ENCODE data around the gene DMD.

Gene DMD

DNA sequence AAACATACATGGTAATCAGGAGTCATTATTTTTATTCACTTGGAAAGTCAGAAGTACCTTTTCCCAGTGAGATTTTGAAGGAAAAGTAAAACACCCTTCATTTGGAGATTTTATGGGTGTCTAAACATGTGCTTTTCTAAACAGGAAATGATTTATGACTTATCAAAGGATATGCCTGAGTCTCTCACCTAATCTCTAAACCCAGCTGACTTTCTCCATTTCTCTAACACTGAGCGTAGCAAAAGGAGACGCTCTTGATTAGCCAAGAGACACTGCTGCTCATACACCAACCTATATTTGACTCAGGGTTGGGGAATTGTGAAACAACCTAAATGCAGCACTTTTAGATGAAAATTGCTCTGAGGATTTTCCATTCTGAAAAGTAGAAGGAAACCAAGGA lies 1671.0 kb downstream of the DMD start:
- Histone ChIP-seq H3K36me3 (ENCODE audit: control insufficient read depth, insufficient read depth, low read length) (no peaks in the 10 kb centered on the region), H3K27me3 (replicated peaks; ENCODE audit: control insufficient read depth, insufficient read depth, low read length, poor library complexity, severe bottlenecking) (no peaks in the 10 kb centered on the region), H3K4me1 (ENCODE audit: control insufficient read depth, insufficient read depth, low read length, poor library complexity, severe bottlenecking) (no peaks in the 10 kb centered on the region), H3K9me3 (ENCODE audit: control insufficient read depth, low read length) (no peaks in the 10 kb centered on the region), H3K4me3 (ENCODE audit: insufficient read depth, low read depth, low read length, poor library complexity, severe bottlenecking) (no peak overlapping the region), H3K27ac (ENCODE audit: insufficient read depth, low read length, poor library complexity, severe bottlenecking) (no peak overlapping the region)
- DNase-seq = no peak

GRCh38 chrX:31527455-31528126 lies 1683.8 kb downstream of the DMD start:
- no peaks in the 10 kb centered on the region for H3K9me3 ChIP-seq (ENCODE audit: control insufficient read depth, low read length)
- H3K27me3 ChIP-seq (replicated peaks; ENCODE audit: control insufficient read depth, insufficient read depth, low read length, poor library complexity, severe bottlenecking) = no peaks in the 10 kb centered on the region
- no peak for DNase-seq
- H3K4me1 ChIP-seq (ENCODE audit: control insufficient read depth, insufficient read depth, low read length, poor library complexity, severe bottlenecking) = no peaks in the 10 kb centered on the region
- no peak overlapping the region for H3K27ac ChIP-seq (ENCODE audit: insufficient read depth, low read length, poor library complexity, severe bottlenecking)
- no peaks in the 10 kb centered on the region for H3K36me3 ChIP-seq (ENCODE audit: control insufficient read depth, insufficient read depth, low read length)
- H3K4me3 ChIP-seq (ENCODE audit: insufficient read depth, low read depth, low read length, poor library complexity, severe bottlenecking) = no peak overlapping the region

GRCh38 chrX:31523884-31524536 lies 1687.3 kb downstream of the DMD start:
- Histone ChIP-seq H3K27me3 (replicated peaks; ENCODE audit: control insufficient read depth, insufficient read depth, low read length, poor library complexity, severe bottlenecking) (no peaks in the 10 kb centered on the region), H3K9me3 (ENCODE audit: control insufficient read depth, low read length) (no peaks in the 10 kb centered on the region), H3K4me1 (ENCODE audit: control insufficient read depth, insufficient read depth, low read length, poor library complexity, severe bottlenecking) (no peaks in the 10 kb centered on the region), H3K36me3 (ENCODE audit: control insufficient read depth, insufficient read depth, low read length) (no peaks in the 10 kb centered on the region), H3K27ac (ENCODE audit: insufficient read depth, low read length, poor library complexity, severe bottlenecking) (no peak overlapping the region), H3K4me3 (ENCODE audit: insufficient read depth, low read depth, low read length, poor library complexity, severe bottlenecking) (no peak overlapping the region)
- no peak for DNase-seq

- Histone ChIP-seq H3K4me1 (ENCODE audit: control insufficient read depth, insufficient read depth, low read length, poor library complexity, severe bottlenecking) (no peaks in the 10 kb centered on the region), H3K9me3 (ENCODE audit: control insufficient read depth, low read length) (no peaks in the 10 kb centered on the region), H3K27me3 (replicated peaks; ENCODE audit: control insufficient read depth, insufficient read depth, low read length, poor library complexity, severe bottlenecking) (no peaks in the 10 kb centered on the region), H3K36me3 (ENCODE audit: control insufficient read depth, insufficient read depth, low read length) (no peaks in the 10 kb centered on the region), H3K27ac (ENCODE audit: insufficient read depth, low read length, poor library complexity, severe bottlenecking) (no peak overlapping the region), H3K4me3 (ENCODE audit: insufficient read depth, low read depth, low read length, poor library complexity, severe bottlenecking) (no peak overlapping the region)
- DNase-seq = no peak
Measured at GRCh38 chrX:31522760-31523159, 1688.6 kb downstream of the DMD start.

- DNase-seq = no peak
- H3K36me3 ChIP-seq (ENCODE audit: control insufficient read depth, insufficient read depth, low read length) = no peaks in the 10 kb centered on the region
Measured at GRCh38 chrX:31521941-31522340, 1689.4 kb downstream of the DMD start.

GRCh38 chrX:31516527-31516926 lies 1694.8 kb downstream of the DMD start:
- no peaks in the 10 kb centered on the region for H3K4me1 ChIP-seq (ENCODE audit: control insufficient read depth, insufficient read depth, low read length, poor library complexity, severe bottlenecking)
- no peaks in the 10 kb centered on the region for H3K9me3 ChIP-seq (ENCODE audit: control insufficient read depth, low read length)
- no peak overlapping the region for H3K27ac ChIP-seq (ENCODE audit: insufficient read depth, low read length, poor library complexity, severe bottlenecking)
- no peaks in the 10 kb centered on the region for H3K27me3 ChIP-seq (replicated peaks; ENCODE audit: control insufficient read depth, insufficient read depth, low read length, poor library complexity, severe bottlenecking)
- no peaks in the 10 kb centered on the region for H3K36me3 ChIP-seq (ENCODE audit: control insufficient read depth, insufficient read depth, low read length)
- H3K4me3 ChIP-seq (ENCODE audit: insufficient read depth, low read depth, low read length, poor library complexity, severe bottlenecking) = no peak overlapping the region
- DNase-seq = no peak

More at GRCh38 chrX:31521941-31522340, 1689.4 kb downstream of the DMD start:
- H3K4me1 ChIP-seq (ENCODE audit: control insufficient read depth, insufficient read depth, low read length, poor library complexity, severe bottlenecking) = no peaks in the 10 kb centered on the region
- H3K4me3 ChIP-seq (ENCODE audit: insufficient read depth, low read depth, low read length, poor library complexity, severe bottlenecking) = no peak overlapping the region
- H3K27me3 ChIP-seq (replicated peaks; ENCODE audit: control insufficient read depth, insufficient read depth, low read length, poor library complexity, severe bottlenecking) = no peaks in the 10 kb centered on the region
- H3K27ac ChIP-seq (ENCODE audit: insufficient read depth, low read length, poor library complexity, severe bottlenecking) = no peak overlapping the region
- H3K9me3 ChIP-seq (ENCODE audit: control insufficient read depth, low read length) = no peaks in the 10 kb centered on the region

DNA sequence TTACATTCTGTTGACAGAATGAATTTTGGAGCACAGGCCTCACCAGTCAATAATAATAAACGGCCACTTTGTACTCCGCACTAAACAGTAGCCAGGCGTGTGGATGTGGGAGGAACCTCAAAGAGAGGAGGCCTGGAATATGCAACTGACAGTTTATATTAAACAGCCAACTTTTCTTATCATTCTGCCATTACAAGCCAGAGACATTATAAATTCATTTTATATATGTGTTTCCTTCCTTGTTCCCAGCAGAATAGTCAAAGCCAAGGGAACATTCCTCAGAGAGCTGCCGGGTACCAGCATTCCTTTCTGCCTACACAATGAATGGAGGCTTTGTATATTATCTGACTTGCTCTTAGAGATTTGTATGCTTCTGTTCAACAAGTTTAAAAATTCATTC lies 1703.0 kb downstream of the DMD start:
- Histone ChIP-seq H3K36me3 (ENCODE audit: control insufficient read depth, insufficient read depth, low read length) (no peaks in the 10 kb centered on the region), H3K27ac (ENCODE audit: insufficient read depth, low read length, poor library complexity, severe bottlenecking) (no peak overlapping the region)
- DNase-seq = no peak

DNA sequence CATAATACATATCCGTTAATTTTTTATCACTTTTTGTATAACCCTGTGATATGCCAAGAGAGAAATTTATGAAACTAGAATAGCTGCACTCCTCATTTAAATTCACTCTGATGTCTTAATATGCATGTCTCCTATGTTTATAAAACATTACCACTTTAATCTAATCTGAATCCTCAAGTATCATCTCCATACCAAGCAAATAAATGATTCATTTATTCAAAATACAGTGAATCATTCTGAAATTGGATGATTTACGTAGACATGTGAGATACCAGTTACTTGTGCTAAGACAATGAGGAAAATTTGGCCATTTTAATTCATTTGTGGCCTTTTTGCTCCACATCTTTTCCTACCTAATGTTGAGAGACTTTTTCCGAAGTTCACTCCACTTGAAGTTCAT lies 1704.4 kb downstream of the DMD start:
- Histone ChIP-seq H3K36me3 (ENCODE audit: control insufficient read depth, insufficient read depth, low read length) (no peaks in the 10 kb centered on the region), H3K4me3 (ENCODE audit: insufficient read depth, low read depth, low read length, poor library complexity, severe bottlenecking) (no peak overlapping the region), H3K4me1 (ENCODE audit: control insufficient read depth, insufficient read depth, low read length, poor library complexity, severe bottlenecking) (no peaks in the 10 kb centered on the region), H3K27ac (ENCODE audit: insufficient read depth, low read length, poor library complexity, severe bottlenecking) (no peak overlapping the region), H3K27me3 (replicated peaks; ENCODE audit: control insufficient read depth, insufficient read depth, low read length, poor library complexity, severe bottlenecking) (no peaks in the 10 kb centered on the region), H3K9me3 (ENCODE audit: control insufficient read depth, low read length) (no peaks in the 10 kb centered on the region)
- DNase-seq = no peak

More for the DNA sequence above, 1703.0 kb downstream of the DMD start:
- H3K4me3 ChIP-seq (ENCODE audit: insufficient read depth, low read depth, low read length, poor library complexity, severe bottlenecking) = no peak overlapping the region
- no peaks in the 10 kb centered on the region for H3K27me3 ChIP-seq (replicated peaks; ENCODE audit: control insufficient read depth, insufficient read depth, low read length, poor library complexity, severe bottlenecking)
- no peaks in the 10 kb centered on the region for H3K4me1 ChIP-seq (ENCODE audit: control insufficient read depth, insufficient read depth, low read length, poor library complexity, severe bottlenecking)
- no peaks in the 10 kb centered on the region for H3K9me3 ChIP-seq (ENCODE audit: control insufficient read depth, low read length)

DNA sequence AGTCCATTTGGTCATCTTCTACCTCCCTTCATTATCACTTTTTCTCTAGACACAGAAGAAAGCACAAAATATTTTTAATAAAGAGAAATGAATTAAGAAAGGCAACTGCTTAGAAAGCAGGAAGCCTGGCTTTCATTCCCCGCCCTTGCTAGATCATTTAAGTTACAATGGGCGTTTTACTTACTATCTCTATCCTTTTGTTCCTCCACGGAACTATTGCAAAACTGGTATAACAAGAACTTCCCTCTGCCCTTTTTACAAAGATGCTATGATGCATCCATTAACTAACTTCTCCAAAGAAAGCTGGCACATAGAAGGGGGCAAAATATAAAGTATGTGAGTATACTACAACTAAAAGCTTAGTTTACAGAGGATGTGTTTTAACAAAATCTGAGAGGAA lies 1705.0 kb downstream of the DMD start:
- Histone ChIP-seq H3K27me3 (replicated peaks; ENCODE audit: control insufficient read depth, insufficient read depth, low read length, poor library complexity, severe bottlenecking) (no peaks in the 10 kb centered on the region), H3K4me1 (ENCODE audit: control insufficient read depth, insufficient read depth, low read length, poor library complexity, severe bottlenecking) (no peaks in the 10 kb centered on the region), H3K9me3 (ENCODE audit: control insufficient read depth, low read length) (no peaks in the 10 kb centered on the region), H3K36me3 (ENCODE audit: control insufficient read depth, insufficient read depth, low read length) (no peaks in the 10 kb centered on the region), H3K27ac (ENCODE audit: insufficient read depth, low read length, poor library complexity, severe bottlenecking) (no peak overlapping the region), H3K4me3 (ENCODE audit: insufficient read depth, low read depth, low read length, poor library complexity, severe bottlenecking) (no peak overlapping the region)
- DNase-seq = no peak

- DNase-seq = no peak
Measured at GRCh38 chrX:31500921-31501320, 1710.4 kb downstream of the DMD start.

More at GRCh38 chrX:31500921-31501320, 1710.4 kb downstream of the DMD start:
- no peak overlapping the region for H3K27ac ChIP-seq (ENCODE audit: insufficient read depth, low read length, poor library complexity, severe bottlenecking)
- no peaks in the 10 kb centered on the region for H3K9me3 ChIP-seq (ENCODE audit: control insufficient read depth, low read length)
- no peaks in the 10 kb centered on the region for H3K27me3 ChIP-seq (replicated peaks; ENCODE audit: control insufficient read depth, insufficient read depth, low read length, poor library complexity, severe bottlenecking)
- no peak overlapping the region for H3K4me3 ChIP-seq (ENCODE audit: insufficient read depth, low read depth, low read length, poor library complexity, severe bottlenecking)
- H3K36me3 ChIP-seq (ENCODE audit: control insufficient read depth, insufficient read depth, low read length) = no peaks in the 10 kb centered on the region
- no peaks in the 10 kb centered on the region for H3K4me1 ChIP-seq (ENCODE audit: control insufficient read depth, insufficient read depth, low read length, poor library complexity, severe bottlenecking)
